NCI-H774 (cell line): Measurements from ENCODE around the gene GOLGA3.

Experiments used
- DNase-seq: peaks from one replicate; lab custom pipeline; 2025; lab: John Stamatoyannopoulos, UW

GOLGA3 gene

GRCh38 chr12:132747896-132748295, 80.8 kb downstream of the GOLGA3 start:
- DNase-seq = no peak

GRCh38 chr12:132747395-132747794, 81.3 kb downstream of the GOLGA3 start:
- no peak for DNase-seq

- no peak for DNase-seq
Observed at GRCh38 chr12:132746613-132747012, 82.1 kb downstream of the GOLGA3 start.

- no peak for DNase-seq
Observed at GRCh38 chr12:132743831-132744230, 84.8 kb downstream of the GOLGA3 start.

- no peak for DNase-seq
Observed at GRCh38 chr12:132741620-132742019, 87.0 kb downstream of the GOLGA3 start.

GRCh38 chr12:132740652-132741051, 88.0 kb downstream of the GOLGA3 start:
- DNase-seq = no peak

- no peak for DNase-seq
Observed at GRCh38 chr12:132740313-132740646, 88.4 kb downstream of the GOLGA3 start.

- DNase-seq = no peak
Observed at GRCh38 chr12:132739600-132740312, 88.9 kb downstream of the GOLGA3 start.

- no peak for DNase-seq
Observed at GRCh38 chr12:132736913-132737312, 91.8 kb downstream of the GOLGA3 start.

GRCh38 chr12:132736378-132736777, 92.3 kb downstream of the GOLGA3 start:
- DNase-seq = no peak

- no peak for DNase-seq
Observed at GRCh38 chr12:132735496-132735895, 93.2 kb downstream of the GOLGA3 start.

- no peak for DNase-seq
Observed at GRCh38 chr12:132734206-132734605, 94.5 kb downstream of the GOLGA3 start.

- no peak for DNase-seq
Observed at GRCh38 chr12:132731574-132731973, 97.1 kb downstream of the GOLGA3 start.

GRCh38 chr12:132730353-132730752, 98.3 kb downstream of the GOLGA3 start:
- no peak for DNase-seq

- no peak for DNase-seq
Observed at GRCh38 chr12:132729541-132730320, 98.9 kb downstream of the GOLGA3 start.

- DNase-seq = no peak
Observed at GRCh38 chr12:132728502-132728901, 100.2 kb downstream of the GOLGA3 start.

- DNase-seq = no peak
Observed at GRCh38 chr12:132727091-132727794, 101.4 kb downstream of the GOLGA3 start.

GRCh38 chr12:132726386-132726785, 102.3 kb downstream of the GOLGA3 start:
- DNase-seq = no peak

- no peak for DNase-seq
Observed at GRCh38 chr12:132724506-132725241, 104.0 kb downstream of the GOLGA3 start.

- DNase-seq = no peak
Observed at GRCh38 chr12:132723764-132724140, 104.9 kb downstream of the GOLGA3 start.

- DNase-seq = no peak
Observed at GRCh38 chr12:132723015-132723763, 105.5 kb downstream of the GOLGA3 start.
